Measurements from ENCODE around the gene PANX2.
A peak's percentile ranks its signal among the peaks of the same experiment; 100 is the strongest.

- TF ChIP-seq CTCF (IDR thresholded peaks at IDR 0.05) (no peak), POLR2A (IDR thresholded peaks at IDR 0.05) (peak; percentile 86)
Measured at GRCh38 chr22:50205781-50206569, 35.4 kb downstream of the PANX2 start.
